Activated naive CD4-positive, alpha-beta T cell treated with anti-CD3 and anti-CD28 coated beads for 36 hours (primary cell): ENCODE measurements around the gene RABAC1. TPM values are rescaled to one million over a fixed set of nuclear protein-coding genes. Genes with fewer than 3 reads are reported as not detected.
"Not testable (repeated sequence)": the region's sequence is repeated elsewhere in the genome, so short reads cannot be mapped to it uniquely, and the experiment has no call there.

Experiments used
- CTCF ChIA-PET: fragments of 350-600 bp; sonication (Branson Sonifier 250); formaldehyde crosslinking; loops from one replicate; lab custom pipeline; 2021; ENCODE audit warnings: antibody characterized with exemption; lab: Charles Lee
- DNase-seq: peaks from one replicate; pipeline ENCODE4 v3.0.0-alpha.2; 2020
- H3K27ac Mint-ChIP-seq: one replicate; pipeline ENCODE4 v1.8.0; 2021; ENCODE audit warnings: mild to moderate bottlenecking, mixed read lengths
- H3K27me3 Mint-ChIP-seq: one replicate; pipeline ENCODE4 v1.8.0; 2021; ENCODE audit warnings: low read depth, mixed read lengths
- H3K36me3 Mint-ChIP-seq: one replicate; pipeline ENCODE4 v1.8.0; 2021; ENCODE audit warnings: low read depth, mixed read lengths
- H3K4me1 Mint-ChIP-seq: one replicate; pipeline ENCODE4 v1.8.0; 2021; ENCODE audit warnings: low read depth, mixed read lengths
- H3K4me3 Mint-ChIP-seq: one replicate; pipeline ENCODE4 v1.8.0; 2021; ENCODE audit warnings: mild to moderate bottlenecking, moderate library complexity, mixed read lengths
- H3K9me3 Mint-ChIP-seq: one replicate; pipeline ENCODE4 v1.8.0; 2021; ENCODE audit warnings: mixed read lengths
- intact Hi-C: fragments of 100-400 bp; cut with micrococcal nuclease; formaldehyde crosslinking; loops from one replicate; pipeline ENCODE4 v1.15.1; 2023
- total RNA-seq, 2 experiments: library from RNA; stranded (reverse); gene quantifications; one replicate each; pipeline ENCODE4 v1.2.3, GENCODE V29; 2021

Gene RABAC1
- total RNA-seq, 2 experiments from 2014 or later, result 32.8 TPM

GRCh38 chr19:41915776-41916414, 43.2 kb downstream of the RABAC1 start:
- Mint-ChIP-seq H3K4me1 (peaks cover 24% of the 10 kb centered on the region), H3K36me3 (peaks cover 2% of the 10 kb centered on the region), H3K9me3 (no peaks in the 10 kb centered on the region), H3K4me3 (no peak overlapping the region), H3K27ac (no peak overlapping the region), H3K27me3 (peaks cover 21% of the 10 kb centered on the region)
- intact Hi-C loops, result no loop called here
- CTCF ChIA-PET, result no interaction called here
- DNase-seq, result no peak

- Mint-ChIP-seq H3K27ac (no peak overlapping the region), H3K4me3 (no peak overlapping the region), H3K4me1 (peaks cover 29% of the 10 kb centered on the region), H3K9me3 (no peaks in the 10 kb centered on the region), H3K27me3 (peaks cover 21% of the 10 kb centered on the region), H3K36me3 (peaks cover 2% of the 10 kb centered on the region)
- intact Hi-C loops, result no loop called here
- no peak for DNase-seq
- CTCF ChIA-PET, result no interaction called here
These were observed 43.9 kb downstream of the RABAC1 start for GRCh38 chr19:41915021-41915775.

GRCh38 chr19:41914424-41914834, 44.7 kb downstream of the RABAC1 start:
- DNase-seq, H3K4me3 Mint-ChIP-seq, H3K36me3 Mint-ChIP-seq, intact Hi-C loops, H3K27ac Mint-ChIP-seq, CTCF ChIA-PET, H3K9me3 Mint-ChIP-seq: not testable (repeated sequence)
- peaks cover 21% of the 10 kb centered on the region for H3K27me3 Mint-ChIP-seq
- H3K4me1 Mint-ChIP-seq, result peaks cover 29% of the 10 kb centered on the region

GRCh38 chr19:41913538-41914423, 45.3 kb downstream of the RABAC1 start:
- H3K27ac Mint-ChIP-seq, result no peak overlapping the region
- H3K36me3 Mint-ChIP-seq, result peaks cover 2% of the 10 kb centered on the region
- CTCF ChIA-PET, result no interaction called here
- H3K4me3 Mint-ChIP-seq, result no peak overlapping the region
- intact Hi-C loops, result no loop called here
- DNase-seq, result no peak
- H3K4me1 Mint-ChIP-seq, result peaks cover 34% of the 10 kb centered on the region
- H3K27me3 Mint-ChIP-seq, result peaks cover 21% of the 10 kb centered on the region
- H3K9me3 Mint-ChIP-seq, result no peaks in the 10 kb centered on the region

- Mint-ChIP-seq H3K9me3 (no peaks in the 10 kb centered on the region), H3K27me3 (peaks cover 21% of the 10 kb centered on the region), H3K4me1 (peaks cover 34% of the 10 kb centered on the region), H3K27ac (no peak overlapping the region), H3K4me3 (no peak overlapping the region), H3K36me3 (peaks cover 2% of the 10 kb centered on the region)
- CTCF ChIA-PET, result no interaction called here
- intact Hi-C loops, result no loop called here
- no peak for DNase-seq
These were observed 46.1 kb downstream of the RABAC1 start for GRCh38 chr19:41912899-41913537.

GRCh38 chr19:41911889-41912731, 47.0 kb downstream of the RABAC1 start:
- H3K4me1 Mint-ChIP-seq, result peaks cover 37% of the 10 kb centered on the region
- peaks cover 4% of the 10 kb centered on the region for H3K36me3 Mint-ChIP-seq
- DNase-seq, result no peak
- peaks cover 21% of the 10 kb centered on the region for H3K27me3 Mint-ChIP-seq
- H3K4me3 Mint-ChIP-seq, result no peak overlapping the region
- no peaks in the 10 kb centered on the region for H3K9me3 Mint-ChIP-seq
- intact Hi-C loops, result no loop called here
- H3K27ac Mint-ChIP-seq, result peak overlapping the region; percentile 15
- CTCF ChIA-PET, result interaction anchor here (1.0 kb wide), 1 partner anchor 26 kb away, joined by 3 read pairs; no protein-coding TSS in a partner anchor

- no peak for DNase-seq
- Mint-ChIP-seq H3K4me3 (no peak overlapping the region), H3K9me3 (no peaks in the 10 kb centered on the region), H3K27ac (peak overlapping the region; percentile 15), H3K4me1 (peaks cover 41% of the 10 kb centered on the region), H3K36me3 (peaks cover 6% of the 10 kb centered on the region), H3K27me3 (peaks cover 21% of the 10 kb centered on the region)
- CTCF ChIA-PET, result interaction anchor here (0.5 to 1.0 kb wide), 2 partner anchors 27 to 159 kb away, joined by 3 to 4 read pairs; no protein-coding TSS in a partner anchor
- intact Hi-C loops, result no loop called here
These were observed 47.9 kb downstream of the RABAC1 start for GRCh38 chr19:41910992-41911888.

GRCh38 chr19:41910240-41910991, 48.7 kb downstream of the RABAC1 start:
- peaks cover 10% of the 10 kb centered on the region for H3K36me3 Mint-ChIP-seq
- CTCF ChIA-PET, result interaction anchor here (0.6 kb wide), 1 partner anchor 50 kb away, joined by 5 read pairs; no protein-coding TSS in a partner anchor
- H3K9me3 Mint-ChIP-seq, result no peaks in the 10 kb centered on the region
- intact Hi-C loops, result no loop called here
- H3K27me3 Mint-ChIP-seq, result peaks cover 21% of the 10 kb centered on the region
- no peak overlapping the region for H3K4me3 Mint-ChIP-seq
- H3K4me1 Mint-ChIP-seq, result peaks cover 46% of the 10 kb centered on the region
- peak overlapping the region; percentile 9 for H3K27ac Mint-ChIP-seq
- DNase-seq, result no peak

GRCh38 chr19:41909706-41910105, 49.4 kb downstream of the RABAC1 start:
- CTCF ChIA-PET, result interaction anchor here (0.6 kb wide), 1 partner anchor 50 kb away, joined by 5 read pairs; no protein-coding TSS in a partner anchor
- H3K9me3 Mint-ChIP-seq, result no peaks in the 10 kb centered on the region
- peaks cover 49% of the 10 kb centered on the region for H3K4me1 Mint-ChIP-seq
- no peak overlapping the region for H3K4me3 Mint-ChIP-seq
- H3K27me3 Mint-ChIP-seq, result peaks cover 21% of the 10 kb centered on the region
- intact Hi-C loops, result no loop called here
- DNase-seq, result no peak
- peaks cover 16% of the 10 kb centered on the region for H3K36me3 Mint-ChIP-seq
- no peak overlapping the region for H3K27ac Mint-ChIP-seq
